Astrocyte (in vitro differentiated cells and primary cell): ENCODE results near the gene CEP128.

Source experiments
- EZH2 ChIP-seq: IDR thresholded peaks from 2 replicates; pipeline ENCODE4 v1.6.1; 2012; ENCODE audit warnings: mild to moderate bottlenecking, low read length, inconsistent platforms; ENCODE audit not compliant: insufficient read depth
- TF ChIP-seq, protein P1 (sequence below): IDR thresholded peaks from 2 replicates; pipeline ENCODE4 v1.5.1; 2011; ENCODE audit warnings: low read depth, mild to moderate bottlenecking, inconsistent platforms, low read length, moderate library complexity; ENCODE audit not compliant: insufficient read depth

DNA sequence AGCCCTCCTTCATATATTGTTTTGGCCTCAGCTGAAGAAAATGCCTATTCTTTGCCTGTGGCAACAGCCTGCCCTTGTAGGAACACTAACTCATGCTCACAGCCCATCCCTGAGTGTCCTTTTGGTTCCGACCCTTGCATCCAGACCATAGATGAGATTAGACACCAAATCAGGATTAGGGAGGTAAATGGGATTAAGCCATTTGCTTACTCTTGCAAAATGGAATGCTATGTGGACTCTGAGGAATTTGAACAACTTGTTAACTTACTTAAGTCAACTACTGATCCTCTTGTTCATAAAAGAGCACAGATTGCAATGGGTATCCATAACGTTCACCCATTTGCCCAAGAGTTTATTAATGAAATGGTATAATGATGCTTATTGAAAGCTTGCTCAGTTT, 41.2 kb upstream of the CEP128 start:
- TF ChIP-seq, protein P1, sequence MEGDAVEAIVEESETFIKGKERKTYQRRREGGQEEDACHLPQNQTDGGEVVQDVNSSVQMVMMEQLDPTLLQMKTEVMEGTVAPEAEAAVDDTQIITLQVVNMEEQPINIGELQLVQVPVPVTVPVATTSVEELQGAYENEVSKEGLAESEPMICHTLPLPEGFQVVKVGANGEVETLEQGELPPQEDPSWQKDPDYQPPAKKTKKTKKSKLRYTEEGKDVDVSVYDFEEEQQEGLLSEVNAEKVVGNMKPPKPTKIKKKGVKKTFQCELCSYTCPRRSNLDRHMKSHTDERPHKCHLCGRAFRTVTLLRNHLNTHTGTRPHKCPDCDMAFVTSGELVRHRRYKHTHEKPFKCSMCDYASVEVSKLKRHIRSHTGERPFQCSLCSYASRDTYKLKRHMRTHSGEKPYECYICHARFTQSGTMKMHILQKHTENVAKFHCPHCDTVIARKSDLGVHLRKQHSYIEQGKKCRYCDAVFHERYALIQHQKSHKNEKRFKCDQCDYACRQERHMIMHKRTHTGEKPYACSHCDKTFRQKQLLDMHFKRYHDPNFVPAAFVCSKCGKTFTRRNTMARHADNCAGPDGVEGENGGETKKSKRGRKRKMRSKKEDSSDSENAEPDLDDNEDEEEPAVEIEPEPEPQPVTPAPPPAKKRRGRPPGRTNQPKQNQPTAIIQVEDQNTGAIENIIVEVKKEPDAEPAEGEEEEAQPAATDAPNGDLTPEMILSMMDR = no peak
- no peak for TF ChIP-seq EZH2
